Gastroesophageal sphincter (tissue), 4 donors: ENCODE data around the gene EIF4A2. TPM values are rescaled to one million over a fixed set of nuclear protein-coding genes. Genes with fewer than 3 reads are reported as not detected.

Experiments used
- ATAC-seq: fragments of 150-250 bp; one replicate; pipeline ENCODE4 v1.9.1; 2016; ENCODE audit warnings: mild to moderate bottlenecking, moderate library complexity
- H3K27ac ChIP-seq, 4 donors: fragments of 200-600 bp; sonication (generic) in 3 of 4; 1 replicate in 3 of 4; 2 replicates in 1 of 4; pipeline ENCODE4 v1.5.1; 2016 to 2019
- H3K27me3 ChIP-seq: fragments of 200-600 bp; sonication (generic); one replicate; pipeline ENCODE4 v1.5.1; 2019
- H3K36me3 ChIP-seq, 2 donors: fragments of 200-600 bp; sonication (generic); one replicate each; pipeline ENCODE4 v1.5.1; 2019; ENCODE audit warnings: control low read depth in 1 of 2
- H3K4me1 ChIP-seq, 3 donors: fragments of 200-600 bp; sonication (generic); 1 replicate in 2 of 3; 2 replicates in 1 of 3; pipeline ENCODE4 v1.5.1; 2016 to 2019; ENCODE audit warnings: control low read depth in 2 of 3
- H3K4me3 ChIP-seq, 2 donors: fragments of 200-600 bp; sonication (generic); one replicate each; pipeline ENCODE4 v1.5.1; 2019; ENCODE audit warnings: mild to moderate bottlenecking in 1 of 2, moderate library complexity in 1 of 2
- H3K9me3 ChIP-seq, 3 donors: fragments of 200-600 bp; sonication (generic); one replicate each; pipeline ENCODE4 v1.5.1; 2017 to 2019; ENCODE audit warnings: control low read depth in 2 of 3
- CTCF ChIP-seq, 4 experiments: fragments of 200-600 bp in 2 of 4; fragments of 450-650 bp in 2 of 4; sonication (generic) in 1 of 4; IDR thresholded peaks; one replicate each; pipeline ENCODE4 v1.5.1; 2017 to 2019; ENCODE audit warnings: antibody characterized with exemption in 4 of 4, mild to moderate bottlenecking in 2 of 4, moderate library complexity in 2 of 4
- EP300 ChIP-seq: sonication (generic); formaldehyde crosslinking; IDR thresholded peaks from one replicate; pipeline ENCODE4 v1.6.1; 2017; ENCODE audit warnings: antibody characterized with exemption, mild to moderate bottlenecking
- POLR2A ChIP-seq, 2 donors: fragments of 450-650 bp; IDR thresholded peaks; one replicate each; pipeline ENCODE4 v1.6.1; 2017; ENCODE audit warnings: antibody characterized with exemption in 2 of 2, mild to moderate bottlenecking in 2 of 2, moderate library complexity in 1 of 2
- POLR2AphosphoS5 ChIP-seq: sonication (generic); formaldehyde crosslinking; IDR thresholded peaks from one replicate; pipeline ENCODE4 v1.6.1; 2017; ENCODE audit warnings: antibody characterized with exemption
- WGBS, 2 donors: methylation state at CpG; one replicate each; pipeline ENCODE4 v1.1.5; 2018; ENCODE audit warnings: low coverage in 1 of 2; 5-methylcytosine and 5-hydroxymethylcytosine counted together
- total RNA-seq, 4 donors: library from RNA; depleted of rRNA; stranded (reverse); fragments of >200 nt; gene quantifications; one replicate each; pipeline ENCODE4 v1.1.0, GENCODE V29; 2016

EIF4A2 gene
- total RNA-seq, 4 donors from 2014 or later, result 359 to 660 (median 508) TPM

DNA sequence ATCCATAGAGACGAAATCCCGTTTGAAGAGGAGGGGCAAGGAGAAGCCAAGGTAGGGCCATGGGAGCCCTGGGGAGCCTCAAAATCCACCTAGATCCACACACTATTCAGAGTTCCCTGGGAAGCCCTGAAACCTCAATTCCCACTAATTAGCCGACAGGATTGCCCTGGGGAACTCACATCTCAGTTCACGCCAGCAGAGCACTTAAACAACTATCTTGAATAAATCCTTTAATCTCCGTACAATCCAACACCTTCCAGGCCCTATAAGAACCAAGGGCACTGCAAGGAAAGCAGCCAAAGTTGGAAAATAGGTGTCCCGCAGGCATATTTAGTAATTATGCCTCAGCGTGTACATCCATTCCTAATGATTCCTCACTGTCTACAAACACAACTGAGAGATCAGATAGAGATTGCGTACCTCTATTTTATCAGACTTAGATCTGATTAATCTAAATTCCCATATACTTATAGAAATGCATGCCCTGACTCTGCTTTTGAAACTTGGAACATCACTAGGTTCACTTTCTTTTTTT, 25.6 kb upstream of the EIF4A2 start:
- 76 to 78% methylated on average over 6 to 8 of the region's 8 CpGs for WGBS, 2 donors
- no peaks in the 10 kb centered on the region for H3K9me3 ChIP-seq
- H3K27ac ChIP-seq, result no peak overlapping the region
- H3K36me3 ChIP-seq, result no peaks in the 10 kb centered on the region
- no peak overlapping the region for H3K4me3 ChIP-seq
- no peak for TF ChIP-seq CTCF (IDR thresholded peaks at IDR 0.05)
- no peak for TF ChIP-seq POLR2AphosphoS5
- TF ChIP-seq POLR2A (IDR thresholded peaks at IDR 0.05), result no peak
- TF ChIP-seq EP300, result no peak
- ATAC-seq, result no peak
- H3K27me3 ChIP-seq, result peaks cover 8% of the 10 kb centered on the region
- H3K4me1 ChIP-seq, result no peaks in the 10 kb centered on the region

DNA sequence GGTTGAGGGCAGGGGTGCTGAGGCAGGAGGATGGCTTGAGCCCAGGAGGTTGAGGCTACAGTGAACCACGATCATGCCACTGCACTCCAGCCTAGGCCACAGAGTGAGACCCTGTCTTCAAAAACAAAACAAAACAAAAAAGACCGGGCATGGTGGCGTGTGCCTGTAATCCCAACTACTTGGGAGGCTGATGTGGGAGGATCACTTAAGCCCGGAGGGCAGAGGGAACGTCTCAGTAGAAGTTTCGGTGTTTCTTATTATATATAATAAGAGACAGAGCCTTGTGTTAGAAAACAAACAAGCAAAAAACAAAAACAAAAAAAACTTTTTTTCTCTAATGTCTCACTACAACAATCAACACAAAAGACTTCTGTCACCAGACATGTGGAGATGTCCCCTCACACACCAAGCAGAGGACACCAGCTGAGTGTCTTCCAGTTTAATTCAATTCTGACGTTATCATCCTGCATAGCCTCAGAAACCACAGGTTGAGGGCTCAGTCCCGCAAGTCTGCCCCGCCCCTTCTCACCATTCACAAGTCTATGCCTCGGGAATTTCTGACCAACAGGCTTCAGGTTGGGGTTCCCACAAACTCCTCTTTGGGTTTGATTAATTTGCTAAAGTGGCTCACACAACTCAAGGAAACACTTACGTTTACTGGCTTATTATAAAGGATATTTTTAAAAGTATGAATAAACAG, 24.0 kb upstream of the EIF4A2 start:
- H3K27ac ChIP-seq, result no peak overlapping the region
- H3K36me3 ChIP-seq, result no peaks in the 10 kb centered on the region
- peaks cover 13% of the 10 kb centered on the region for H3K27me3 ChIP-seq
- no peak for ATAC-seq
- 64% methylated on average over 3 to 11 of the region's 11 CpGs for WGBS, 2 donors
- no peaks in the 10 kb centered on the region for H3K9me3 ChIP-seq
- H3K4me3 ChIP-seq, result no peak overlapping the region
- TF ChIP-seq EP300, result no peak
- no peak for TF ChIP-seq POLR2AphosphoS5
- TF ChIP-seq POLR2A (IDR thresholded peaks at IDR 0.05), result no peak
- no peak for TF ChIP-seq CTCF (IDR thresholded peaks at IDR 0.05)
- H3K4me1 ChIP-seq, result no peaks in the 10 kb centered on the region

- H3K27ac ChIP-seq, result no peak overlapping the region
- WGBS, 2 donors, result 84 to 93% methylated on average over 4 to 6 of the region's 10 CpGs
- no peaks in the 10 kb centered on the region for H3K36me3 ChIP-seq
- H3K27me3 ChIP-seq, result peaks cover 10% of the 10 kb centered on the region
- no peak overlapping the region for H3K4me3 ChIP-seq
- no peaks in the 10 kb centered on the region for H3K4me1 ChIP-seq
- TF ChIP-seq POLR2A (IDR thresholded peaks at IDR 0.05) (no peak), EP300 (no peak)
- ATAC-seq, result no peak
- H3K9me3 ChIP-seq, result no peaks in the 10 kb centered on the region
These were observed 23.1 kb upstream of the EIF4A2 start for GRCh38 chr3:186760141-186760833.

DNA sequence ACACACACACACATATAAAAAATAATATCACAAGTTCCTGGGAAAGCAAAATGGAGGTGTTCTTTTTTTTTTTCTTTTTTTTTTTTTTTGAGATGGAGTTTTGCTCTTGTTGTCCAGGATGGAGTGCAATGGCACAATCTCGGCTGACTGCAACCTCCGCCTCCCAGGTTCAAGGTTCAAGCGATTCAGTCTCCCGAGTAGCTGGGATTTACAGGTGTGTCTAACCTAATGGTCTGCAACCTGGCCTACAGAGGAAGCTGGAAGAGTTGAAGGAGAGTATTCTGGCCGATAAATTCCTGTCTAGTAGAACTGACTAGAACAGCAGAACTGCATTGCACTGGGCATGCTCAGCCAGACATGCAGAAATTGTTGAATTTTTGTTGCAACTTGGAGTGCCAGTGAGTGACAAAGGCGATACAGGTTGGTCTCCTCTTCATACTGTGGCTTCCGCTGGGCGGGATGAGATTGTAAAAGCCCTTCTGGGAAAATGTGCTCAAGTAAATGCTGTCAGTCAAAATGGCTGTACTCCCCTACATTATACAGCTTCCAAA, 22.4 kb upstream of the EIF4A2 start:
- TF ChIP-seq POLR2AphosphoS5, result no peak
- no peak for TF ChIP-seq CTCF (IDR thresholded peaks at IDR 0.05)
- no peak for TF ChIP-seq POLR2A (IDR thresholded peaks at IDR 0.05)
- TF ChIP-seq EP300, result no peak
- Histone ChIP-seq H3K4me1 (no peaks in the 10 kb centered on the region), H3K4me3 (no peak overlapping the region), H3K27me3 (peaks cover 6% of the 10 kb centered on the region), H3K27ac (no peak overlapping the region), H3K9me3 (no peaks in the 10 kb centered on the region), H3K36me3 (no peaks in the 10 kb centered on the region)
- WGBS, 2 donors, result 100% methylated on average over 1 to 2 of the region's 8 CpGs
- no peak for ATAC-seq

DNA sequence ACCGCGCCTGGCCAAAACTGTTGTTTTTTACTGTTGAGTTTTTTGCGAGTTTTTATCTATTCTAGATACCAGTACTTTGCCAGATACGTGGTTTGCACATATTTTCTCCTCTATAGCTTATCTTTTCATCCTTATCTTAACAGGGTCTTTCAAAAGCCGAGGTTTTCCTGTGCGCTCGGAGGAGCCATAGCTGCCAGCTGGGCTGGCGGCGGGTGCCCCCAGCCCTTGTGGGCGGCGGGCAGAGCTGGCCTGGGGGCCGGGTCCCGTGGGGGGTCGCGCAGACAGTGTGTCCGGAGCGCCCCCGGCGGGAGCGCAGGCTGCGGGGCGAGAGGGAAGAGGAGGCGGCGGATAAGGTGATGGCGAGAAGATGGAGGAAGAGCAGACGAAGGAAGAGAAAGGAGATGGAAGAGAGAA, 11.1 kb upstream of the EIF4A2 start:
- TF ChIP-seq CTCF (IDR thresholded peaks at IDR 0.05), result no peak
- TF ChIP-seq POLR2AphosphoS5, result no peak
- no peak for TF ChIP-seq POLR2A (IDR thresholded peaks at IDR 0.05)
- no peak for TF ChIP-seq EP300
- peaks cover 28% of the 10 kb centered on the region for H3K27me3 ChIP-seq
- H3K4me1 ChIP-seq, result peaks cover 0 to 14% (median 4%) of the 10 kb centered on the region in 3 donors
- no peak for ATAC-seq
- WGBS, 2 donors, result 5 to 36% methylated on average over 6 to 11 of the region's 26 CpGs
- H3K4me3 ChIP-seq, result peak overlapping the region; percentile 38 to 50
- no peaks in the 10 kb centered on the region for H3K36me3 ChIP-seq
- no peaks in the 10 kb centered on the region for H3K9me3 ChIP-seq
- H3K27ac ChIP-seq, result peak overlapping the region in 2 of 4 donors; percentile 41 to 56
